H1 (cell line): ENCODE measurements around the gene COMMD6. TPM values are rescaled to one million over a fixed set of nuclear protein-coding genes. Genes with fewer than 3 reads are reported as not detected.

Experiments
- FOSL1 ChIP-seq: IDR thresholded peaks from 2 replicates; pipeline ENCODE4 v1.6.1; 2011; ENCODE audit warnings: mild to moderate bottlenecking, low read depth, low read length, moderate library complexity; ENCODE audit not compliant: insufficient read depth
- MAFK ChIP-seq: IDR thresholded peaks from 2 replicates; pipeline ENCODE4 v1.6.1; 2012; ENCODE audit warnings: low read depth, mild to moderate bottlenecking, improper control_type of control experiment, low read length
- SP1 ChIP-seq: IDR thresholded peaks from 2 replicates; pipeline ENCODE4 v1.6.1; 2011; ENCODE audit warnings: low read depth, low read length
- YY1 ChIP-seq: IDR thresholded peaks from 2 replicates; pipeline ENCODE4 v1.6.1; 2011; ENCODE audit warnings: low read depth, mild to moderate bottlenecking, low read length
- polyA plus RNA-seq, 7 experiments: library from polyadenylated mRNA; depleted of rRNA in 3 of 7; stranded (reverse) in 5 of 7; unstranded in 2 of 7; fragments of >200 nt in 5 of 7; fragments of 200-250 nt in 2 of 7; gene quantifications; 1 replicate in 5 of 7; 2 replicates in 1 of 7; 4 replicates in 1 of 7; pipeline versions ENCODE4 v1.2.1 to v1.2.3, GENCODE V29; 2011 to 2013; ENCODE audit warnings: missing spikeins in 2 of 7, mixed read lengths in 2 of 7
- total RNA-seq: library from RNA; stranded (reverse); fragmentation: NEBNext Ultra II Directional; extraction: Animal tissue kit (Norgen Biotek cat#: 25700); gene quantifications from 2 replicates; pipeline ENCODE4 v1.2.1, GENCODE V29; 2021
- TF ChIP-seq, protein P1 (sequence below): IDR thresholded peaks from 2 replicates; pipeline ENCODE4 v1.6.1; 2012; ENCODE audit warnings: inconsistent platforms

The COMMD6 gene
- total and polyA plus RNA-seq, 2 of the 8 experiments (the other 6 are each of a cell fraction or from before 2014, with no cell fraction given), result 53.2 to 122 TPM

DNA sequence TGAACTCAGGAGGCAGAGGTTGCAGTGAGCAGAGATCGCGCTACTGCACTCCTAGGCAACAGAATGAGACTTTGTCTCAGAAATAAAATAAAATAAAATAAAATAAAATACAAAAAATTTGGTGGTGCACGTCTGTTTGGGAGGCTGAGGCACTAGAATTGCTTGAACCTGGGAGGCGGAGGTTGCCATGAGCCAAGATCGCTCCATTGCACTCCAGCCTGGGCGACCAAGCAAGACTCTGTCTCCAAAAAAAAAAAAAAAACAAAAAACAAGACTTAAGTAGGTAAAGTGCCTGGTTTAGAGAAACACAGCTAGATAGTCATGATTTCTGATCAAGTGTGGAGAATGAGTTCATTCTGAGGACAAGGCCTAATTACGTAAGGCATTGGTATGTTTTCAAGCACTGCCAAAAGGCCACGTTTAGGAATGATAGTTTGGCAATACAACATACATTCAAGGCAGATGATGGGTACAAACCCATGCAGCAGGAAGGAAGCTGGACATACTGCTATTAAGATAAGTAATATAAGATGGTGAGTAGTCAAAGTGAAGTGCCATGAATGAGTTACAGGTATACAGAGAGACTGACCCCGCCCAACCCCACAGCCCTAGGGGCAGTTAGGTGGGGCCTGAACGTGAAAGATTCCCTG is 7.2 kb upstream of the COMMD6 start (continued):
- TF ChIP-seq, protein P1, sequence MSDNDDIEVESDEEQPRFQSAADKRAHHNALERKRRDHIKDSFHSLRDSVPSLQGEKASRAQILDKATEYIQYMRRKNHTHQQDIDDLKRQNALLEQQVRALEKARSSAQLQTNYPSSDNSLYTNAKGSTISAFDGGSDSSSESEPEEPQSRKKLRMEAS, result no peak
- TF ChIP-seq SP1, result no peak
- TF ChIP-seq FOSL1, result no peak
- no peak for TF ChIP-seq YY1
- no peak for TF ChIP-seq MAFK
